AG08395 (cell line): ENCODE data around the gene USHBP1.

Experiments used
- DNase-seq: peaks from one replicate; pipeline ENCODE4 v3.0.0; 2012; ENCODE audit warnings: mixed read lengths, low spot score

USHBP1 gene

DNA sequence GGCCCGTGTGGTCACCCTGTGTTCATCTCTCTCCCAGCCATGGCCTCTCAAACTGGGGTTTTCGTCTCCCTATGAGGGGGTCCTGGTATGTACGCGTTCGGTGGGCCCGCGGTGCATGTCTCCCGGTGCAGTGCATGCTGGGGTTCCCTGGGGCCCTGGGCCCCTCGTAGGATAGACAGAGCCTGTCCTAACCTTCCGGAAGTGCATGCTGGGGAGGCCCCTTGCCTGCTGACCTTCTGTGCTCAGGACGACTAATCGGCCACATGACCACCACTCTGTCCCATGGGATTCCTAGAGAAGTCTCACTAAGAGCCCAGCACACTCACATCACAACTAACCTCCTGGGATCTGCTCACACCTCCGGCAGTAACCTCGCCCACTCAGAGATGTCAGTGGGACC is 54.2 kb downstream of the USHBP1 start:
- DNase-seq, result no peak

DNA sequence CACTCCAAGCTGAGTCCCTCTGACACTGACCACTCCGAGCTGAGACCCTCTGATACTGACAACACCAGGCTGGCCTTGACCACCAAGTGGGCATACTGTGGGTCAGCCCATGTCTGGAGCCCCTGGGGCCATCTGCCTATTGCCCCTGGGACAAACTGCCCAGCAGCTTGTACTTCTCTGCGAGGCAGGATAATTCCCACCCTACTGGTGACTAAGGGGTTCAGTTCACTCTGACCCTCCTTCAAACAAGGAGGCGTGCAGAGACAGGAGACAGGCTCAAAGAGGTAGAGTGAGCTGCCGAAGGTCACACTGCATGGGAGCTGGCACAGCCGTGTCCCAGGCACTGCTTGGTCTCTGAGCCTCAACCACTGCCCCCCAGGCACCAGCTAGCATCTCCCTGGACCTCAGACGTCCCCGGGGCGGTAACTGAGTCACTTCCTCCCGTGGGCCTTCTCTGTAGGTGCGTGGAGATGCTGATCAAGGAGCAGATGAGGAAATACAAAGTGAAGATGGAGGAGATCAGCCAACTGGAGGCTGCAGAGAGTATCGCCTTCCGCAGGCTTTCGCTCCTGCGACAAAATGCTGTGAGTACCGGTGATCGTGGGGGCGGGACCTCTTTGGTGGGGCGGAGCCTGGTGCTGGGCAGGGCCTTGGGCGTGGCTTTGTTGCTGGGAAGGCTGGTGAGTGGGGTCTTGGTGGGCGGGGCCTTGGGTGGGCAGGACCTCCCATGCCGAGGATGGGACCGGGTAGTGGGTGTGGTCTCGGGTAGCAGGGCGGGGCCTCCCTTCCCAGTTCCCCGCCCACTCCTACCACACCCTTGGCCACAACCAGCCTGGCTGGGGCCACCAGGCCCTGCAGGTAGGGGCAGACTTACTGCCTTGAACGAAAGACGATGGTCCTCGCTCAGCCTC is 55.2 kb downstream of the USHBP1 start:
- peak; percentile 45 for DNase-seq

DNA sequence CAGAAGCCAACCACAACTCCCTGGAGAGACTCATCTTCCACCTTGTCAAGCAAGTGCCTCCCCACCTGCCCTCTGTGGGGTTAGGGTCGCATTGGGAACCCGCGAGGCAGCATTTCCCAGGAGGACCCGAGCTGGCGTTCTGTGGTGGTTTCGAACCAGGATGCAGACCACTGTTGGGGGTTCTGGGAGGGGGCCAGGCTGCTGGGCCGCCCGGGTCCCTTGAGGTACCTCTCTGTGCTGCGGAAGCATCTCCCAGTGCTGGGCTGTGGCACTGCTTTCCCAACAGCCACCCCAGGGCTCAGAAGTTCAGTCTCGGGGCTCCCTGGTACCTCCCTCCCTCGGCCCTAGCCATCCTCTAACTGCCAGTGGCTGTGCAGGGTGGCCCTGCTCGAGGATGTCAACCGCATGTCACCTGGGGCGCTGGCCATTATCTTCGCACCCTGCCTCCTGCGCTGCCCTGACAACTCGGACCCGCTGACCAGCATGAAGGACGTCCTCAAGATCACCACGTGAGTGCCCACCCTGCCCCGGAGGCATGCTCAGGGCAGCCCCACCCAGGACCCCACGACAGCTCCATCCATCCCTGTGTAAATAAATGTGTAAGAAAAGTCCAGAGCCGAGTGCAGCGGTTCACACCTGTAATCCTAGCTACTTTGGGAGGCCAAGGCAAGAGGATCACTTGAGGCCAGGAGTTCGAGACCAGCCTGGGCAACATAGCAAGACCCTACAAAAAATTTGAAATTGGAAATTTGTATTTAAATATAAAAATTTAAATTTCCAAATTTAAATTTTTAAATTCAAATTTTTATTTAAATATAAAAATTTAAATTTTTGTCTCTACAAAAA is 57.6 kb downstream of the USHBP1 start:
- DNase-seq, result no peak

DNA sequence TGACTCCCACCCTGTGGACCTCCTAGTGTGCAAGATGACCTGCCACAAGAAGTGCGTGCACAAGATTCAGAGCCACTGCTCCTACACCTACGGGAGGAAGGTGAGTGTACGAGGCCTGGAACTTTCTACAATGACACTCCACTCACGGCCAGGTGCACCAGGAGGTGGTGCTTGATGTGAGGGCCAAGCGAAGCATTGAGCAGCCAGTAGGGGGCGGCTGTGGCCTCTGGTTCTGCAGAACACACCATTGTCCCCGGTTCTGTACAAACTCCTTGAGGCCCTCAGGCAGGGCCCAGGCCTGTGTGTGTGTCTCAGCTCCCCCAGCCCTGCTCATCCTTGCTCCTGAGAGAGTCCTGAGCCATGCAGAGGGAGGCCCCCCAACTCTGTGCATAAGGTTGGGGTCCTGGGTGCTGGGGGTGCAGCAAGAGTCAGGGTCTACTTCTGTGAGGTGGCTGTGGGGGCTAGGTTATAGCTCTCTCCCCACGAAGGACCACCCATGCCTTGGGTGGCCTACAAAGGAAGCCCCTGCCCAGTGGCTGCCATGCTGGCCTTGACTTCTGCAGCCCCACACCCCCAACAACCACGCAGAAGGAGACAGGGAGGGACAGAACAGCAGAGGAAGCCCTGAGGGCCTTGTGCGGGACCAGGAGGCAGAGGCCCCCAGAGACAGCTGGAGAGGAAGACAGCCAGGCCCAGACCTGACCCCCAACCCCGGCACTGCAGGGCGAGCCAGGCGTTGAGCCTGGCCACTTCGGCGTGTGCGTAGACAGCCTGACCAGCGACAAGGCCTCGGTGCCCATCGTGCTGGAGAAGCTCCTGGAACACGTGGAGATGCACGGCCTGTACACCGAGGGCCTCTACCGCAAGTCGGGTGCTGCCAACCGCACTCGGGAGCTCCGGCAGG is 59.1 kb downstream of the USHBP1 start:
- DNase-seq, result peak; percentile 52

DNA sequence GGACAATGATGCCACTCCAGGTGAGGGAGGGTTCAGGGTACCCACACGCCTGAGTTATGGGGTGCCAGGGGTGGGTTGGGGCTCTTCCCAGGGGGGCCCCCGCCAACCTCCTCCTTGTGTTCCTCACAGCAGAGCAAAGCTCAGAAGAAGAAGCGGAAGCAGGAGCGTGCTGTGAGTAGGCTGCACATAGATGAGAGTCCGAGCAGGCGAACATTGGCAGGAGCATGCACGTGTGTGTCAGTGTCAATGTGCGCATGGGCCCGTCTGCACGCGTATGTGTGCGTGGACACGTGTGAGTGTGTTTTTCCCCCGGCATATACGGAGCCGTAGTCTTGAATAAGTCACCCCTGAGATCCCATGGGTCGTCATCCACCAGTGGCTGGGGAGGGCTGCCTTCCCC is 61.8 kb downstream of the USHBP1 start:
- no peak for DNase-seq

DNA sequence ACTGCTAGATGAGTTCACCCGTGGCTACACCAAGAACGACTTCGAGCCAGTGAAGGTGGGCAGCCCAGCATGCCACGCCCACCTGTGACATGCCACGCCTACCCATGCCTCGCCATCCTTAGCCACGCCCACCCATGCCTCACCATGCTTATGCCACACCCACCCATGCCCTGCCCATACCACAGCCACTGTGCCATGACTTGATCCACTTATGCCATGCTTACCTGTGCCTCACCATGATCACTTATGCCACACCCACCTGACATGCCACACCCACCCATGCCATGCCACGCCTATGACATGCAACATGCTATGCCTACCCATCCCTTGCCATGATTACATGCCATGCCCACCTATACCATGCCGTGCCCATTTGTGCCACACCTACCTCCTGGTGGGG is 62.3 kb downstream of the USHBP1 start:
- no peak for DNase-seq

DNA sequence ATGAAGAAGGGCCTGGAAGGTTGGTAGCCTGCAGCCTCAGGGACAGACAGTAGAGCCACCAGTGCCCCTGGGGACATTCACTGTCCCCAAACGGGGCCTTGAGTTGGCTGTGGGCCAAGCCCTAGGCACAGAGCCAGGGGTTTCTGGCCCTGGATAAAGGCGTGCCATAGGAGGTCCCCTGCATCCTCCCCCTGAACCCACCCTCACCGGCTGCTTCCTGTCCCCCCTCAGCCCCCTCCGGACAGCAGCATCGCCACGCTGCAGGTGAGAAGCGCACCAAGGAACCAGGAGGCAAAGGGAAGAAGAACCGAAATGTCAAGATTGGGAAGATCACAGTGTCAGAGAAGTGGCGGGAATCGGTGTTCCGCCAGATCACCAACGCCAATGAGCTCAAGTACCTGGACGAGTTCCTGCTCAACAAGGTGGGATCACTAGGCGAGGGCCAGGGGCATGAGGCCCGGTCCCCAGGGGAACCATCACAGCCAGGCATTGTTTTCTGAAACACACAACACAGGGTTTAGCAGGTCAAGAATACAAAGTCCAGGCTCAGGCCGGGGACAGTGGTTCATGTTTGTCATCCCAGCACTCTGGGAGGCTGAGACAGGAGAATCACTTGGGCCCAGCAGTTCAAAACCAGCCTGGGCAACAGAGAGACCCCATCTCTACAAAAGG is 64.0 kb downstream of the USHBP1 start:
- DNase-seq, result no peak
